ENCODE measurements around the gene ZNF575. TPM values are rescaled to one million over a fixed set of nuclear protein-coding genes. Genes with fewer than 3 reads are reported as not detected.
A peak's percentile ranks its signal among the peaks of the same experiment; 100 is the strongest.
"Not testable (repeated sequence)": the region's sequence is repeated elsewhere in the genome, so short reads cannot be mapped to it uniquely, and the experiment has no call there.

The ZNF575 gene
- polyA plus RNA-seq, 4 donors: 2.1 to 5.8 (median 2.4) TPM

- DNase-seq (ENCODE audit: low read depth in 4 of 4, low spot score in 3 of 4): no peak
Observed at GRCh38 chr19:43507880-43508279, 25.1 kb upstream of the ZNF575 start.

- no peak for DNase-seq (ENCODE audit: low read depth in 4 of 4, low spot score in 3 of 4)
Observed at GRCh38 chr19:43510713-43511112, 22.3 kb upstream of the ZNF575 start.

GRCh38 chr19:43511324-43511723 lies 21.7 kb upstream of the ZNF575 start:
- no peak for DNase-seq (ENCODE audit: low read depth in 4 of 4, low spot score in 3 of 4)

GRCh38 chr19:43512399-43512798 lies 20.6 kb upstream of the ZNF575 start:
- DNase-seq (ENCODE audit: low read depth in 4 of 4, low spot score in 3 of 4): not testable (repeated sequence)

GRCh38 chr19:43518051-43518450 lies 14.9 kb upstream of the ZNF575 start:
- DNase-seq (ENCODE audit: low read depth in 4 of 4, low spot score in 3 of 4): no peak

- DNase-seq (ENCODE audit: low read depth in 4 of 4, low spot score in 3 of 4): no peak
Observed at GRCh38 chr19:43519436-43520088, 13.4 kb upstream of the ZNF575 start.

GRCh38 chr19:43522929-43523328 lies 10.1 kb upstream of the ZNF575 start:
- no peak for DNase-seq (ENCODE audit: low read depth in 4 of 4, low spot score in 3 of 4)

GRCh38 chr19:43523696-43524095 lies 9.3 kb upstream of the ZNF575 start:
- DNase-seq (ENCODE audit: low read depth in 4 of 4, low spot score in 3 of 4): not testable (repeated sequence)

- DNase-seq (ENCODE audit: low read depth in 4 of 4, low spot score in 3 of 4): no peak
Observed at GRCh38 chr19:43524922-43525835, 7.8 kb upstream of the ZNF575 start.

GRCh38 chr19:43525836-43526771 lies 6.9 kb upstream of the ZNF575 start:
- no peak for DNase-seq (ENCODE audit: low read depth in 4 of 4, low spot score in 3 of 4)

- no peak for DNase-seq (ENCODE audit: low read depth in 4 of 4, low spot score in 3 of 4)
Observed at GRCh38 chr19:43526884-43527859, 5.8 kb upstream of the ZNF575 start, which contains the start of gene ETHE1. ETHE1 (minus strand) TSS chr19:43527201; CDS start chr19:43527177, 24 bp downstream.

GRCh38 chr19:43527860-43528622 lies 4.9 kb upstream of the ZNF575 start:
- DNase-seq (ENCODE audit: low read depth in 4 of 4, low spot score in 3 of 4): no peak

- no peak for DNase-seq (ENCODE audit: low read depth in 4 of 4, low spot score in 3 of 4)
Observed at GRCh38 chr19:43532571-43532961, 422 bp upstream of the ZNF575 start.

- peak; percentile 95 to 99 (median 97) for DNase-seq (ENCODE audit: low read depth in 4 of 4, low spot score in 3 of 4)
Observed at GRCh38 chr19:43533546-43534304, 737 bp downstream of the ZNF575 start.

- DNase-seq (ENCODE audit: low read depth in 4 of 4, low spot score in 3 of 4): no peak
Observed at GRCh38 chr19:43534305-43534815, 1.4 kb downstream of the ZNF575 start.

GRCh38 chr19:43534816-43535761 lies 2.1 kb downstream of the ZNF575 start:
- no peak for DNase-seq (ENCODE audit: low read depth in 4 of 4, low spot score in 3 of 4)

GRCh38 chr19:43538922-43539321 lies 5.9 kb downstream of the ZNF575 start:
- DNase-seq (ENCODE audit: low read depth in 4 of 4, low spot score in 3 of 4): no peak

Measured in left renal pelvis (tissue), 4 donors.